ENCODE data around the gene GPC6.

DNA sequence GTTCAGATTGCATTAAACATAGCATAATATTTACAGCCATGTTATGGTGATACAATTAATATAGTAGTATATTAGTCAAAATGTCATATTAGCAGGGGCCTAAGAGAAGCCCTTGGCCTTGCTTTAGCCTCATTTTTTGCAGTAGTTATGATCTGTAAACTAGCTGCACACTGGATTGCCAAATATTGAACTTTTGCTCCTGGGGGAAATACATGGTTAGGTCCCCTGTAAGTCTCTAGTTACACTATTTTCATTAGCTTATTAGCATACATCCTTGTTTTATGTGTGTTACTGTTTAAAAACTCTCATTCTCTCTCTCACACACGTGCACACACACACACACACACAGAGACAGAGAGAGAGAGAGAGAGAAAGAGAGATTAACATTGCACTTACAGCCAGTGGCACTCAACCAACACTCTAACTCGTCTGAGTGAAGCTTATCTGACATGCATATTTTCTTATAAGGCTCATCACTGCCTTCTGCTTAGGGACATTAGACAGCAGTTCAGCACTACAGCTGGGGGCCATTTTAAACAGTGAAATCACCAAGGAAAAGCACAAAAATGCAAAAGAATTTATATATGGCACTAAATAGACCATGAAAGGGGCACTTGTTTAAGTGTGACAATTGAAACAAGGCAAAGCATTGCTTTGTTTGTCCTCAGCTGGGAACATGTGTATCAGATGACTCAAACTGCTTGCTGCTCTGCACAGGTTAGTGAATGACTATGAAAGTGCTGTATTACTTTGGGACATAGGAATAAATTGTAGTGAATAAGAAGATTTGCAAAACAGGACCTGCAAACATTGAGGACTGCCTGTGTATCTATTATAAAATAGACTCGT, 278.7 kb downstream of the GPC6 start:
- TF ChIP-seq RAD21 (IDR thresholded peaks at IDR 0.05; ENCODE audit: low read length) (no peak), ELF1 (IDR thresholded peaks at IDR 0.05) (no peak), FOSL2 (IDR thresholded peaks at IDR 0.05; ENCODE audit: borderline replicate concordance, low read depth) (no peak), POLR2AphosphoS5 (IDR thresholded peaks at IDR 0.05; ENCODE audit: low read depth, low read length) (no peak), EP300 (IDR thresholded peaks at IDR 0.05; ENCODE audit: borderline replicate concordance in 1 of 2, low read depth in 1 of 2, low read length in 1 of 2) (no peak), CHD2 (IDR thresholded peaks at IDR 0.05; ENCODE audit: low read length, partially characterized antibody) (no peak), TAF1 (IDR thresholded peaks at IDR 0.05; ENCODE audit: borderline replicate concordance, low read depth, low read length) (no peak), GABPA (IDR thresholded peaks at IDR 0.05; ENCODE audit: low read depth) (no peak)
- TF ChIP-seq, protein P1, sequence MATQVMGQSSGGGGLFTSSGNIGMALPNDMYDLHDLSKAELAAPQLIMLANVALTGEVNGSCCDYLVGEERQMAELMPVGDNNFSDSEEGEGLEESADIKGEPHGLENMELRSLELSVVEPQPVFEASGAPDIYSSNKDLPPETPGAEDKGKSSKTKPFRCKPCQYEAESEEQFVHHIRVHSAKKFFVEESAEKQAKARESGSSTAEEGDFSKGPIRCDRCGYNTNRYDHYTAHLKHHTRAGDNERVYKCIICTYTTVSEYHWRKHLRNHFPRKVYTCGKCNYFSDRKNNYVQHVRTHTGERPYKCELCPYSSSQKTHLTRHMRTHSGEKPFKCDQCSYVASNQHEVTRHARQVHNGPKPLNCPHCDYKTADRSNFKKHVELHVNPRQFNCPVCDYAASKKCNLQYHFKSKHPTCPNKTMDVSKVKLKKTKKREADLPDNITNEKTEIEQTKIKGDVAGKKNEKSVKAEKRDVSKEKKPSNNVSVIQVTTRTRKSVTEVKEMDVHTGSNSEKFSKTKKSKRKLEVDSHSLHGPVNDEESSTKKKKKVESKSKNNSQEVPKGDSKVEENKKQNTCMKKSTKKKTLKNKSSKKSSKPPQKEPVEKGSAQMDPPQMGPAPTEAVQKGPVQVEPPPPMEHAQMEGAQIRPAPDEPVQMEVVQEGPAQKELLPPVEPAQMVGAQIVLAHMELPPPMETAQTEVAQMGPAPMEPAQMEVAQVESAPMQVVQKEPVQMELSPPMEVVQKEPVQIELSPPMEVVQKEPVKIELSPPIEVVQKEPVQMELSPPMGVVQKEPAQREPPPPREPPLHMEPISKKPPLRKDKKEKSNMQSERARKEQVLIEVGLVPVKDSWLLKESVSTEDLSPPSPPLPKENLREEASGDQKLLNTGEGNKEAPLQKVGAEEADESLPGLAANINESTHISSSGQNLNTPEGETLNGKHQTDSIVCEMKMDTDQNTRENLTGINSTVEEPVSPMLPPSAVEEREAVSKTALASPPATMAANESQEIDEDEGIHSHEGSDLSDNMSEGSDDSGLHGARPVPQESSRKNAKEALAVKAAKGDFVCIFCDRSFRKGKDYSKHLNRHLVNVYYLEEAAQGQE (IDR thresholded peaks at IDR 0.05; ENCODE audit: low read depth, low read length) = no peak
- TF ChIP-seq, protein P2, sequence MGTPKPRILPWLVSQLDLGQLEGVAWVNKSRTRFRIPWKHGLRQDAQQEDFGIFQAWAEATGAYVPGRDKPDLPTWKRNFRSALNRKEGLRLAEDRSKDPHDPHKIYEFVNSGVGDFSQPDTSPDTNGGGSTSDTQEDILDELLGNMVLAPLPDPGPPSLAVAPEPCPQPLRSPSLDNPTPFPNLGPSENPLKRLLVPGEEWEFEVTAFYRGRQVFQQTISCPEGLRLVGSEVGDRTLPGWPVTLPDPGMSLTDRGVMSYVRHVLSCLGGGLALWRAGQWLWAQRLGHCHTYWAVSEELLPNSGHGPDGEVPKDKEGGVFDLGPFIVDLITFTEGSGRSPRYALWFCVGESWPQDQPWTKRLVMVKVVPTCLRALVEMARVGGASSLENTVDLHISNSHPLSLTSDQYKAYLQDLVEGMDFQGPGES (IDR thresholded peaks at IDR 0.05; ENCODE audit: low read depth, low read length) = no peak
- TF ChIP-seq, protein P3, sequence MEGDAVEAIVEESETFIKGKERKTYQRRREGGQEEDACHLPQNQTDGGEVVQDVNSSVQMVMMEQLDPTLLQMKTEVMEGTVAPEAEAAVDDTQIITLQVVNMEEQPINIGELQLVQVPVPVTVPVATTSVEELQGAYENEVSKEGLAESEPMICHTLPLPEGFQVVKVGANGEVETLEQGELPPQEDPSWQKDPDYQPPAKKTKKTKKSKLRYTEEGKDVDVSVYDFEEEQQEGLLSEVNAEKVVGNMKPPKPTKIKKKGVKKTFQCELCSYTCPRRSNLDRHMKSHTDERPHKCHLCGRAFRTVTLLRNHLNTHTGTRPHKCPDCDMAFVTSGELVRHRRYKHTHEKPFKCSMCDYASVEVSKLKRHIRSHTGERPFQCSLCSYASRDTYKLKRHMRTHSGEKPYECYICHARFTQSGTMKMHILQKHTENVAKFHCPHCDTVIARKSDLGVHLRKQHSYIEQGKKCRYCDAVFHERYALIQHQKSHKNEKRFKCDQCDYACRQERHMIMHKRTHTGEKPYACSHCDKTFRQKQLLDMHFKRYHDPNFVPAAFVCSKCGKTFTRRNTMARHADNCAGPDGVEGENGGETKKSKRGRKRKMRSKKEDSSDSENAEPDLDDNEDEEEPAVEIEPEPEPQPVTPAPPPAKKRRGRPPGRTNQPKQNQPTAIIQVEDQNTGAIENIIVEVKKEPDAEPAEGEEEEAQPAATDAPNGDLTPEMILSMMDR (IDR thresholded peaks at IDR 0.05) = no peak
- TF ChIP-seq, protein P4, sequence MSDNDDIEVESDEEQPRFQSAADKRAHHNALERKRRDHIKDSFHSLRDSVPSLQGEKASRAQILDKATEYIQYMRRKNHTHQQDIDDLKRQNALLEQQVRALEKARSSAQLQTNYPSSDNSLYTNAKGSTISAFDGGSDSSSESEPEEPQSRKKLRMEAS (IDR thresholded peaks at IDR 0.05; ENCODE audit: low read depth) = no peak
- TF ChIP-seq, protein P5, sequence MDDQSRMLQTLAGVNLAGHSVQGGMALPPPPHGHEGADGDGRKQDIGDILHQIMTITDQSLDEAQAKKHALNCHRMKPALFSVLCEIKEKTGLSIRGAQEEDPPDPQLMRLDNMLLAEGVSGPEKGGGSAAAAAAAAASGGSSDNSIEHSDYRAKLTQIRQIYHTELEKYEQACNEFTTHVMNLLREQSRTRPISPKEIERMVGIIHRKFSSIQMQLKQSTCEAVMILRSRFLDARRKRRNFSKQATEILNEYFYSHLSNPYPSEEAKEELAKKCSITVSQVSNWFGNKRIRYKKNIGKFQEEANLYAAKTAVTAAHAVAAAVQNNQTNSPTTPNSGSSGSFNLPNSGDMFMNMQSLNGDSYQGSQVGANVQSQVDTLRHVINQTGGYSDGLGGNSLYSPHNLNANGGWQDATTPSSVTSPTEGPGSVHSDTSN (IDR thresholded peaks at IDR 0.05) = no peak
